Esophagus muscularis mucosa (tissue), 3 donors: Measurements from ENCODE around the gene ISOC2.

Experiments
- CTCF ChIP-seq, 3 experiments: fragments of 200-600 bp in 2 of 3; fragments of 450-650 bp in 1 of 3; sonication (generic) in 2 of 3; IDR thresholded peaks; one replicate each; pipeline ENCODE4 v1.5.1; 2017 to 2019; ENCODE audit warnings: antibody characterized with exemption in 3 of 3, mild to moderate bottlenecking in 2 of 3, moderate library complexity in 1 of 3
- POLR2A ChIP-seq: fragments of 450-650 bp; IDR thresholded peaks from one replicate; pipeline ENCODE4 v1.6.1; 2017; ENCODE audit warnings: antibody characterized with exemption, moderate library complexity, mild to moderate bottlenecking, low read depth

GRCh38 chr19:55492362-55492944 is 31.0 kb upstream of the ISOC2 start:
- TF ChIP-seq CTCF (IDR thresholded peaks at IDR 0.05) (no peak), POLR2A (no peak)
